Testis (tissue), 3 donors: ENCODE data around the gene SETD2. TPM values are rescaled to one million over a fixed set of nuclear protein-coding genes. Genes with fewer than 3 reads are reported as not detected.

Source experiments
- DNase-seq: peaks from one replicate; pipeline ENCODE4 v3.0.0-alpha.2; 2019
- H3K27ac ChIP-seq, 2 donors: fragments of 200-600 bp; sonication (generic); one replicate each; pipeline ENCODE4 v1.5.1; 2019
- H3K27me3 ChIP-seq: fragments of 200-600 bp; sonication (generic); one replicate; pipeline ENCODE4 v1.5.1; 2019
- H3K36me3 ChIP-seq: fragments of 200-600 bp; sonication (generic); one replicate; pipeline ENCODE4 v1.5.1; 2017; ENCODE audit warnings: low read depth; ENCODE audit errors: missing control alignments
- H3K4me1 ChIP-seq: fragments of 200-600 bp; sonication (generic); one replicate; pipeline ENCODE4 v1.5.1; 2019
- H3K4me3 ChIP-seq, 2 donors: fragments of 200-600 bp; sonication (generic); one replicate each; pipeline ENCODE4 v1.5.1; 2017 to 2019
- H3K9me3 ChIP-seq: fragments of 200-600 bp; sonication (generic); one replicate; pipeline ENCODE4 v1.5.1; 2017
- POLR2A ChIP-seq: fragments of 450-650 bp; IDR thresholded peaks from one replicate; pipeline ENCODE4 v1.6.1; 2017; ENCODE audit warnings: antibody characterized with exemption, mild to moderate bottlenecking, moderate library complexity
- WGBS, 2 donors: methylation state at CpG; one replicate each; pipeline ENCODE4 v1.1.5; 2018; 5-methylcytosine and 5-hydroxymethylcytosine counted together
- intact Hi-C: fragments of 100-400 bp; cut with DNase I; formaldehyde crosslinking; loops from one replicate; pipeline ENCODE4 v1.15.1; 2023; ENCODE audit warnings: low total_unique reads
- polyA plus RNA-seq: library from polyadenylated mRNA; stranded (reverse); fragments of 350-450 nt; fragmentation: Illumina TruSeq; extraction: RNeasy Lipid Tissue Mini Kit (QIAGEN cat#74804); gene quantifications from one replicate; pipeline ENCODE4 v1.2.3, GENCODE V29; 2014; ENCODE audit warnings: low read depth, low replicate concordance; ENCODE audit not compliant: insufficient read depth
- total RNA-seq, 2 donors: library from RNA; depleted of rRNA; stranded (reverse); fragments of >200 nt; gene quantifications; one replicate each; pipeline ENCODE4 v1.2.3, GENCODE V29; 2016
- TF ChIP-seq, protein P1 (sequence below), 3 experiments: fragments of 450-650 bp in 2 of 3; fragments of 200-600 bp in 1 of 3; sonication (generic) in 1 of 3; IDR thresholded peaks; one replicate each; pipeline ENCODE4 v1.5.1; 2016 to 2019; ENCODE audit warnings: antibody characterized with exemption in 3 of 3, mild to moderate bottlenecking in 2 of 3, moderate library complexity in 1 of 3

SETD2 gene
- total and polyA plus RNA-seq, 3 donors from 2014 or later, result 37.1 to 95.2 (median 76.7) TPM

DNA sequence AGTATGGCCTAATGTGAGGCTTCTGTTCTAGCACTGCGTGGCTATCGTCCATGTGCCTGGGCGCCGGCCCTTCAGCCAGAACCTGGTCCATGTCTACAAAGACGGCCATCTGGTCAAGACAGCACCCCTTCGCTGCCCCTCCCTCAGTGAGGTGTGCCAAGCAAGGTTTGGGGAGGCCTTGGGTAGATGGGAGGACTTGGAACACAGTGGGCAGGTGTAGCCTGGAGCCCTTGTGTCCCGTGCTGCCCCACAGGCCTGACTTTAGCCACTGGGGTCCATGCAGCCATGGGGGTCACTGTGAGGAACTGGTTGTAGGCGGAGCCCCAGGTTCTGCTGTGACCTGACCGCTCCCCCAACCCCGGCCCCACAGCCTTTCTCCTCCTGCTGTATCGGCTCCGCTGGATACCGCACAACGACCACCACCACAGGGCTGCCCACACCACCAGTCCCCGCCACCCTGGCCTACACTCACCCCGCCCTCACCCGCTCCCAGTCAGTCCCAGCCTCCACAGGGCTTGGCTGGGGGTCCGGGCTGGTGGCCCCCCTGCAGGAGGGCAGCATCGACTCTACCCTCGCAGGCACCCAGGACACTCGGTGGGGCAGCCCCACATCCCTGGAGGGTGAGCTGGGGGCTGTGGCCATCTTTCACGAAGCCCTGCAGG is 167.9 kb downstream of the SETD2 start:
- intact Hi-C loops, result loop anchor here (5.0 kb wide), 1 partner anchor 74 kb away; no protein-coding TSS in a partner anchor
- no peaks in the 10 kb centered on the region for H3K36me3 ChIP-seq
- no peak overlapping the region for H3K27ac ChIP-seq
- 90 to 96% methylated on average over 7 to 22 of the region's 22 CpGs for WGBS, 2 donors
- no peak for DNase-seq
- TF ChIP-seq, protein P1, sequence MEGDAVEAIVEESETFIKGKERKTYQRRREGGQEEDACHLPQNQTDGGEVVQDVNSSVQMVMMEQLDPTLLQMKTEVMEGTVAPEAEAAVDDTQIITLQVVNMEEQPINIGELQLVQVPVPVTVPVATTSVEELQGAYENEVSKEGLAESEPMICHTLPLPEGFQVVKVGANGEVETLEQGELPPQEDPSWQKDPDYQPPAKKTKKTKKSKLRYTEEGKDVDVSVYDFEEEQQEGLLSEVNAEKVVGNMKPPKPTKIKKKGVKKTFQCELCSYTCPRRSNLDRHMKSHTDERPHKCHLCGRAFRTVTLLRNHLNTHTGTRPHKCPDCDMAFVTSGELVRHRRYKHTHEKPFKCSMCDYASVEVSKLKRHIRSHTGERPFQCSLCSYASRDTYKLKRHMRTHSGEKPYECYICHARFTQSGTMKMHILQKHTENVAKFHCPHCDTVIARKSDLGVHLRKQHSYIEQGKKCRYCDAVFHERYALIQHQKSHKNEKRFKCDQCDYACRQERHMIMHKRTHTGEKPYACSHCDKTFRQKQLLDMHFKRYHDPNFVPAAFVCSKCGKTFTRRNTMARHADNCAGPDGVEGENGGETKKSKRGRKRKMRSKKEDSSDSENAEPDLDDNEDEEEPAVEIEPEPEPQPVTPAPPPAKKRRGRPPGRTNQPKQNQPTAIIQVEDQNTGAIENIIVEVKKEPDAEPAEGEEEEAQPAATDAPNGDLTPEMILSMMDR (IDR thresholded peaks at IDR 0.05), result no peak
- no peak for TF ChIP-seq POLR2A
- H3K27me3 ChIP-seq, result no peaks in the 10 kb centered on the region
- no peaks in the 10 kb centered on the region for H3K9me3 ChIP-seq
- H3K4me1 ChIP-seq, result no peaks in the 10 kb centered on the region
- no peak overlapping the region for H3K4me3 ChIP-seq

DNA sequence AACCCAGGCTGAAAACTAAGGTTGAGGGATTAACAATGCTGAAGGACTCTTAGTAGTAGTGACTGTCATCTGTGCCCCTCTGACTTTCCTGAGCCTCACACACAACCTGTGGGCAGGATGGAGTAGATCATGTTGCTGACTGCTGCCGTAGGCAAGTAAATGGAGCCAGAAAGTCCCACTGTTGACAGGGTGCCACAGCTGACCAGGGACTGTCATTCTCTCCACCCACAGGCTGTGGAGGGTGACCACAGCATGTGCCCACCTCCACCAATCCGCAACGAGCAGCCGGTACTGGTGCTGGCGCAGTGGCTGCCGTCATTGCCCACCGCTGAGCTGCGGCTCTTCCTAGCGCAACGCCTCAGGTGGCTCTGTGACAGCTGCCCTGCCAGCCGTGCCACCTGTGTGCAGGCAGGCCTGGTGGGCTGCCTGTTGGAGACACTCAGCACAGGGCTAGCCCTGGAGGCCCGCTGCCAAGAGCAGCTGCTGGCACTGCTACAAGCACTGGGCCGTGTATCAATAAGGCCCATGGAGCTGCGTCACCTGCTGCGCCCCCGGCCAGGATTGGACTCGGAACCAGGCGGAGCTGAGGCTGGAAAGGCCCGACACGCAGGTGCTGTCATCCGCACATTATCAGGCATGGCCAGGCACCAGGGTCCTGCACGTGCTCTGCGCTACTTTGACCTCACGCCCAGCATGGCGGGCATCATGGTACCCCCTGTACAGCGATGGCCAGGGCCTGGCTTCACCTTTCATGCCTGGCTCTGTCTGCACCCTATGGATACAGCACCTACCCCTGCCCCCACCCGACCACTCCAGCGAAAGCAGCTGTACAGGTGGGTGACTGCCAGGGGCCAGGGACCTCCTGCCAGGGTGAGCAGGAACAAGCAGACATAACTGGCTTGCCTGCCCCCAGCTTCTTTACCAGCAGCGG is 168.8 kb downstream of the SETD2 start:
- 96% methylated on average over 6 to 22 of the region's 29 CpGs for WGBS, 2 donors
- Histone ChIP-seq H3K4me3 (no peak overlapping the region), H3K9me3 (no peaks in the 10 kb centered on the region), H3K27me3 (no peaks in the 10 kb centered on the region), H3K4me1 (no peaks in the 10 kb centered on the region), H3K27ac (no peak overlapping the region), H3K36me3 (no peaks in the 10 kb centered on the region)
- intact Hi-C loops, result loop anchor here (5.0 kb wide), 1 partner anchor 73 kb away; no protein-coding TSS in a partner anchor
- no peak for DNase-seq
- TF ChIP-seq, protein P1 (IDR thresholded peaks at IDR 0.05), result no peak
- TF ChIP-seq POLR2A, result no peak

DNA sequence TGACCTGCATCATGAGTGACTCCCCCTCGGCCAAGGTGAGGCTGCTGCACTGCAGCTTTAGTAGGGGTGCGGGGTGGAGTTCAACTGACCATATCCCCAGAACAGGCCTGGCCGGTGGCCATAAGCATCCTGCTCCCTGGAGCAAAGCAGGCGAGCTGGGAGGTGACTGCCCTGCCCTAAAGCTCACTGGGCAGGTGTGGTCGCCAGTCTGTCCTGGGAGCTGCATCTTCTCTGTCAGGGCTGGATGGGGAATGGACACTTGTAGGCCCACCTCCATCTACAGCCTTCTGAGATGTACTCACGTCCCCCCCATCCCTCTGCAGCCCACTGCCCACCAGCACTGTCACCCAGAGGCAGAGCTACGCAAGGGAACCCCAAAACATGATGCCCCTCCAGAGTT is 169.9 kb downstream of the SETD2 start:
- Histone ChIP-seq H3K36me3 (no peaks in the 10 kb centered on the region), H3K27me3 (no peaks in the 10 kb centered on the region), H3K9me3 (no peaks in the 10 kb centered on the region), H3K27ac (no peak overlapping the region), H3K4me3 (no peak overlapping the region), H3K4me1 (no peaks in the 10 kb centered on the region)
- intact Hi-C loops, result no loop called here
- WGBS, 2 donors, result 91 to 93% methylated on average over 3 to 7 of the region's 7 CpGs
- DNase-seq, result no peak
- TF ChIP-seq POLR2A, result no peak
- TF ChIP-seq, protein P1 (IDR thresholded peaks at IDR 0.05), result no peak

DNA sequence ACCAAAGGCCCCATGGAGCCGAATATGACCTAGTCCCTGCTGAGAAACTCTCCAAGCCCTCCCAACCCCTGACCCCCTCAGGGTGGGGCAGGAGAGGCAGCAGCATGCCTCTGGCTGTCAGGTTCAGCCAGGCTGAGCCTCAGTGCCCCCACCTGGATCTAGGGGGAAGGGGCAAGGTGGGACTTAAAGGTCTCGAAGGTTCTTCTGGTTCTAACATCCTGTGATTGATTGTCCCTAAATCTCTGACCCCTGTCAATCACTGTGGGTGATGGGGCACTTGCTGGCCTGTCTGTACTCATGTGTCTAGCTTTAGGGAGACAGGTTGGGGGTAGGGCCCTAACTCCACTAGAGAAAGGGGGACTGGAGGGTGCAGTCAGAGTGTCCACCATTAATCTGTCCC is 170.6 kb downstream of the SETD2 start:
- DNase-seq, result no peak
- Histone ChIP-seq H3K27me3 (no peaks in the 10 kb centered on the region), H3K36me3 (no peaks in the 10 kb centered on the region), H3K4me1 (no peaks in the 10 kb centered on the region), H3K27ac (no peak overlapping the region), H3K9me3 (no peaks in the 10 kb centered on the region), H3K4me3 (no peak overlapping the region)
- intact Hi-C loops, result no loop called here
- WGBS, 2 donors, result 73 to 94% methylated on average over 2 of the region's 2 CpGs
- TF ChIP-seq POLR2A, result no peak
- TF ChIP-seq, protein P1 (IDR thresholded peaks at IDR 0.05), result no peak
